Mesodermal cell (in vitro differentiated cells): ENCODE measurements around the gene MYPN.
"Not testable (repeated sequence)": the region's sequence is repeated elsewhere in the genome, so short reads cannot be mapped to it uniquely, and the experiment has no call there.

Experiments used
- H3K27ac ChIP-seq: 2 replicates; pipeline ENCODE4 v1.7.0; 2013; ENCODE audit warnings: mild to moderate bottlenecking, low read depth, low read length, moderate library complexity; ENCODE audit not compliant: severe bottlenecking
- H3K36me3 ChIP-seq: 2 replicates; pipeline ENCODE4 v1.7.1; 2013; ENCODE audit warnings: mild to moderate bottlenecking, low read length, moderate library complexity; ENCODE audit not compliant: control insufficient read depth, insufficient read depth
- H3K4me1 ChIP-seq: one replicate; pipeline ENCODE4 v1.7.1; 2013; ENCODE audit warnings: mild to moderate bottlenecking, low read length; ENCODE audit not compliant: insufficient read depth, control insufficient read depth, poor library complexity, severe bottlenecking
- H3K4me3 ChIP-seq: 2 replicates; pipeline ENCODE4 v1.7.0; 2013; ENCODE audit warnings: low read length, control low read depth, mild to moderate bottlenecking; ENCODE audit not compliant: insufficient read depth, poor library complexity, severe bottlenecking; ENCODE audit errors: extremely low read depth
- H3K9me3 ChIP-seq: 2 replicates; pipeline ENCODE4 v1.7.1; 2013; ENCODE audit warnings: mild to moderate bottlenecking, low read length, moderate library complexity; ENCODE audit not compliant: control insufficient read depth
- WGBS, 2 experiments: methylation state at CpG; one replicate each; pipeline ENCODE4 v1.1.5; 2013; ENCODE audit warnings: missing lambda C conversion rate in 2 of 2; ENCODE audit not compliant: insufficient coverage in 2 of 2; 5-methylcytosine and 5-hydroxymethylcytosine counted together

The MYPN gene

DNA sequence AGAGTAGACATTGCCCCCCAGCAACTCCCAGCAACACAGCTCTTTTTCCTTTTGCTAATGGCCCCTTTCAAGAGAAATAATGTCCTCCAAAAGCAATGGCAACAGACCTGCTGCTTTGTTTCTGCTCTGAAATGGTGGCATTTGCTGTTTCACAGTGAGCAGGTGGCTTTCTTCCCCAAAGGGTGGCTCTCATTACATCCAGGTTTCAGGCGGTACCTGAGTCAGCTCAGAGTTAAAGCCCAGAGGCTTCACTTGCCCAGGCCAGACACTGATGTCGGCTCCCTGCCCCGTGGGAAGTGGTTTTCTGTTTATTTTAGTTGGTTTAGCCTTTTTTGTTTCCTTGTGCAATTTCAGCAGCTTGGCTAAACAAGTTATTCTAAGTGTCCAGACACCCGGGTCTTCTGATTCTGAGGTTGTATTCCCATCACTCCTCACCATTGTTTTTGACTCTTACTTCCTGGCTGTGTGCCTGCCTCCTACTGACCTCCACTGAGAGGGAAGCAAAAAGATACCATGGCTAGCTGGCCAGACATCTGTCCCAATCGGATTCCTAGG is 130.4 kb downstream of the MYPN start:
- no peak overlapping the region for H3K4me3 ChIP-seq
- no peak overlapping the region for H3K27ac ChIP-seq
- H3K9me3 ChIP-seq: no peaks in the 10 kb centered on the region
- H3K4me1 ChIP-seq: no peaks in the 10 kb centered on the region
- no peaks in the 10 kb centered on the region for H3K36me3 ChIP-seq
- WGBS, 2 experiments: 77 to 83% methylated on average over 4 of the region's 5 CpGs

- H3K36me3 ChIP-seq: no peaks in the 10 kb centered on the region
- no peaks in the 10 kb centered on the region for H3K4me1 ChIP-seq
- H3K4me3 ChIP-seq: no peak overlapping the region
- WGBS, 2 experiments: 92 to 100% methylated on average over 1 to 2 of the region's 2 CpGs
- H3K27ac ChIP-seq: no peak overlapping the region
- no peaks in the 10 kb centered on the region for H3K9me3 ChIP-seq
Measured at GRCh38 chr10:68242051-68242450, 132.8 kb downstream of the MYPN start.

DNA sequence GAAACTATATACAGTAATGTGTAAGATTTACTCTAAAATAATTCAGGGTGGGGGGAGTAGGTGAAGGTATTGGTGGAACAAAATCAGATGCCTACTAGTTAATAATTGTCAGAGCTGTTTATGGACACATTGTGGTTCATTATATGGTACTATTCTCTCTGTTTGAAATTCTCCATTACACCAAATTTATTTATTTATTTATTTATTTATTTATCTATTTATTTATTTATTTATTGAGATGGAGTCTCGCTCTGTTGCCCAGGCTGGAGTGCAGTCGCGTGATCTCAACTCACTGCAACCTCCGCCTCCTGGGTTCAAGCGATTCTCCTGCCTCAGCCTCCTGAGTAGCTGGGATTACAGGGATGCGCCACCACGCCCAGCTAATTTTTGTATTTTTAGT is 137.1 kb downstream of the MYPN start:
- H3K36me3 ChIP-seq, H3K4me3 ChIP-seq, H3K4me1 ChIP-seq, H3K9me3 ChIP-seq, H3K27ac ChIP-seq: not testable (repeated sequence)
- 94 to 96% methylated on average over 6 of the region's 7 CpGs for WGBS, 2 experiments

DNA sequence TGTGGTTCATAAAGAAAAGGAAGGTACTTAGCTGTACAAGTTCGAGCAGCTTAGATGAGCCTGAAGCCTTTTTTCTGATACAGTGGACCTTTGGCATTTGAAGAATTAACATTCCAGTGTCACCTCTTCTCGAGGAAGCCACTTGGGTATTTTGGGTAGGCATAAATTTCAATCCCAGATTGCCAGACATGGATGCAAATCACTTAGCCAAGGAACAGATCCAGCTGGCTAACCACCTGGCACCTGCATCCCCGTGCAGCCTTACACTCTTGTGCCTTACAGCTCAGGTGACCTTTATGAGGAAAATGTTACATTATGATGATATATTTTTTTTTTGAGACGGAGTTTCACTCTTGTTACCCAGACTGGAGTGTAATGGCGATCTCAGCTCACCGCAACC is 138.6 kb downstream of the MYPN start:
- Histone ChIP-seq H3K27ac (no peak overlapping the region), H3K4me3 (no peak overlapping the region), H3K4me1 (no peaks in the 10 kb centered on the region), H3K36me3 (no peaks in the 10 kb centered on the region), H3K9me3 (no peaks in the 10 kb centered on the region)
- 78 to 96% methylated on average over 2 to 5 of the region's 6 CpGs for WGBS, 2 experiments

GRCh38 chr10:68249297-68249696 is 140.0 kb downstream of the MYPN start:
- WGBS, 2 experiments: 95 to 100% methylated on average over 2 to 4 of the region's 4 CpGs
- H3K36me3 ChIP-seq: no peaks in the 10 kb centered on the region
- H3K4me3 ChIP-seq: no peak overlapping the region
- no peaks in the 10 kb centered on the region for H3K9me3 ChIP-seq
- no peak overlapping the region for H3K27ac ChIP-seq
- H3K4me1 ChIP-seq: no peaks in the 10 kb centered on the region

DNA sequence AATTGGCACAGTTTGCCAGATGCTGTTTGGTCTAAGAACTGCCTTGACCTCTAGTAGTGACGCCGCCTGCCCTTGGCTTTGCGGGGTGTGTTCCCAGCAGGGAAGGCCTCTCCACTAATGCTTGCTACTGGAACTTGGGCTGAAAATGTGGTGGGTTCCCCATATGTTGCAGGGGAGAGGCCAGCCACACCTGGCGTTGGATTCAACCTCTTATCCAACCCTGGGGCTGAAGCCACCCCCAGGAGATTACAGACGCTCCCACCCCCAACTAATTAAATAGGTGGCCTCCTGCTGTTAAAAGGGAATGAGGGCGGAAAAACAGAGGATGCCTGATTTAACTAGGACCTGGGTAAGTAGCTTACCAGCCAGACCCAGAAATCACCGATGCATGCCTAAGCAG is 141.9 kb downstream of the MYPN start:
- no peak overlapping the region for H3K4me3 ChIP-seq
- no peaks in the 10 kb centered on the region for H3K9me3 ChIP-seq
- no peaks in the 10 kb centered on the region for H3K36me3 ChIP-seq
- 62 to 92% methylated on average over 3 to 6 of the region's 7 CpGs for WGBS, 2 experiments
- no peaks in the 10 kb centered on the region for H3K4me1 ChIP-seq
- no peak overlapping the region for H3K27ac ChIP-seq

- 83 to 100% methylated on average over 1 to 3 of the region's 5 CpGs for WGBS, 2 experiments
- Histone ChIP-seq H3K36me3 (no peaks in the 10 kb centered on the region), H3K4me3 (no peak overlapping the region)
Measured at GRCh38 chr10:68251625-68252495, 142.6 kb downstream of the MYPN start.

GRCh38 chr10:68253346-68253745 is 144.1 kb downstream of the MYPN start:
- WGBS, 2 experiments: no CpG with 5 or more reads among the region's 1 CpG
- Histone ChIP-seq H3K4me3 (no peak overlapping the region), H3K4me1 (no peaks in the 10 kb centered on the region)

More at GRCh38 chr10:68251625-68252495, 142.6 kb downstream of the MYPN start:
- no peaks in the 10 kb centered on the region for H3K4me1 ChIP-seq
- no peaks in the 10 kb centered on the region for H3K9me3 ChIP-seq
- no peak overlapping the region for H3K27ac ChIP-seq

DNA sequence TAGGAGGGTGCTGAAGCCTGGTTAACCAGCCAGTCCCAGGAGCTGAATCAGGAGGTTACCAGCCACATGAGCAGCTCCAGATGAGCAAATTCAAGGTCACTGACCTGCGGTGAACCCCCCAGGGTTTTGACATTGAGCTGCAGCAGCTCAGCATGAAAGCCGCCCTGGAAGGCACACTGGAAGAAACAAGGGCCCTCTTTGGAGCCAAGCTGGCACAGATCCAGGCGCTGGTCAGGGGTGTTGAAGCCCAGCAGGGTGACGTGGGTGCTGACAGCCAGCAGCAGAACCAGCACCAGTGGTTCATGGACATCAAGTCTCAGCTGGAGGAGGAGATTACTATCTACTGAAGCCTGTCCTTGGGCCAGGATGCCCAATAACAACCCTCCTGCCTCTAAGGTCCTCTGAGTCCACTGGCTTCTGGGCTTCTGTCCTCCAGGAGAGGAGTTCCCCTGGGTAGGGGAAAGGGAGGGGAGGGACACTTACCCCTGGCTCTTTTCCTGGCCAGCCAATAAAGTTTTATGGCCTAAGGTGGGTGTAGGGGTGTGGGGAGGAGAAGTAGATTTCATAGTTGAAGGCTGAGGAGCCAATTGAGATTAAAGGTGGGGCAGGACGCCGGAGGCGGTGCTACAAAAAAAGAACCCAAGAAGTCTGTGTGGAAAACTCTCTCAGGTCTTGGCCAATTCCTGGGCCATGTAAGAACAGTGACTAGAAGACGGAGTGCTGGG is 152.0 kb downstream of the MYPN start:
- Histone ChIP-seq H3K4me3 (no peak overlapping the region), H3K36me3 (no peaks in the 10 kb centered on the region), H3K4me1 (no peaks in the 10 kb centered on the region), H3K9me3 (peaks cover 7% of the 10 kb centered on the region), H3K27ac (no peak overlapping the region)
- 88 to 99% methylated on average over 8 of the region's 8 CpGs for WGBS, 2 experiments

More at GRCh38 chr10:68253346-68253745, 144.1 kb downstream of the MYPN start:
- no peaks in the 10 kb centered on the region for H3K36me3 ChIP-seq
- H3K27ac ChIP-seq: no peak overlapping the region
- H3K9me3 ChIP-seq: no peaks in the 10 kb centered on the region
